ENCODE measurements around the gene OSBPL1A. TPM values are rescaled to one million over a fixed set of nuclear protein-coding genes. Genes with fewer than 3 reads are reported as not detected.

OSBPL1A gene
- total and polyA plus RNA-seq, 2 of the 8 experiments (the other 6 are each of a cell fraction or from before 2014, with no cell fraction given), result 53.2 to 74.9 TPM

- peak; percentile 26 for TF ChIP-seq CHD7 (IDR thresholded peaks at IDR 0.05; ENCODE audit: insufficient replicate concordance, low read length)
- TF ChIP-seq TCF12 (IDR thresholded peaks at IDR 0.05; ENCODE audit: low read depth, low read length), result no peak
- TF ChIP-seq CTCF (IDR thresholded peaks at IDR 0.05; ENCODE audit: control extremely low read depth in 1 of 3, insufficient read depth in 1 of 3, low read depth in 1 of 3, low read length in 3 of 3), result no peak
- peak; percentile 69; the same call in 1 of the 2 replicates for TF ChIP-seq CEBPB (IDR thresholded peaks at IDR 0.05; ENCODE audit: low read depth, low read length)
- no peak for TF ChIP-seq CBX5 (IDR thresholded peaks at IDR 0.05; ENCODE audit: low read depth, low read length)
- no peak for TF ChIP-seq RBBP5 (IDR thresholded peaks at IDR 0.05; ENCODE audit: borderline replicate concordance, low read depth, low read length)
These were observed 189.2 kb downstream of the OSBPL1A start (continued) for GRCh38 chr18:24208270-24209035.
